HG03139 (cell line): ENCODE measurements around the gene CCDC9B.

Experiments
- ATAC-seq: cut with Tn5 transposase; IDR thresholded peaks from one replicate; pipeline ENCODE4 v1.9.1; 2021; ENCODE audit not compliant: unreplicated experiment

The CCDC9B gene

DNA sequence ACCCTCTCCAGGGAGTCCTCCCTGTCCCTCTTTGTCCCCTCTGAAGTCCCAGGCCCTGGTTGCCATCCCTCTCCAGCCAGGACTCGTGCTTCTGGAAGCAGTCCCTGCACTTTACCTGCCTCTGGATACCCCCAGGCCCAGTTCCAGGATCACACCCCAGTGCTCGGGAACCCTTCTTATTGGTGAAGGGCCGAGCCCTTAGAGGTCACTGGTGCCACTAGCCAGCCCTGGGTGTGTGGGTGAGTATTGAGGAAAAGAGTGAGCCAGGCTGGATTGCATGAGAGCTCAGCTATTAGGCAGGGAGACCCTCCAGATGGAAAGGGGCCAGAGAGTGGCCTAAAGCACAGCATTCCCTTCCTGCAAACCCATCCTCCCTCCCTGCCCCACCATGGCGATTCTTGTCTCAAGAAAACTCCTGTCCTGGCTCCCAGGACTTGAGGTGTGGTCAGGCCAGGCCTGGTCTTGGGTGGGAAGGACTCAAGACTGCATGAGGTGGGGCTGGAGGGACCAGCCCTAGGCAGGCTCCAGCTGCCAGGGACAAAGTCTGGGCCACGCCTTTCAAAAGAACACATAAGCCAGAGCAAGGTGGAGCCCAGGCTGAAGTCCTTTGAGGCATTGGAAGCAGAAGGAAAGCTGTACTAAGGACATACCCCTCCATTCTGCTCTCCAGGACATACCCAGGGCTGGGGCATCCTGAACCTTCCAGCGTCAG is 5.3 kb upstream of the CCDC9B start:
- no peak for ATAC-seq

DNA sequence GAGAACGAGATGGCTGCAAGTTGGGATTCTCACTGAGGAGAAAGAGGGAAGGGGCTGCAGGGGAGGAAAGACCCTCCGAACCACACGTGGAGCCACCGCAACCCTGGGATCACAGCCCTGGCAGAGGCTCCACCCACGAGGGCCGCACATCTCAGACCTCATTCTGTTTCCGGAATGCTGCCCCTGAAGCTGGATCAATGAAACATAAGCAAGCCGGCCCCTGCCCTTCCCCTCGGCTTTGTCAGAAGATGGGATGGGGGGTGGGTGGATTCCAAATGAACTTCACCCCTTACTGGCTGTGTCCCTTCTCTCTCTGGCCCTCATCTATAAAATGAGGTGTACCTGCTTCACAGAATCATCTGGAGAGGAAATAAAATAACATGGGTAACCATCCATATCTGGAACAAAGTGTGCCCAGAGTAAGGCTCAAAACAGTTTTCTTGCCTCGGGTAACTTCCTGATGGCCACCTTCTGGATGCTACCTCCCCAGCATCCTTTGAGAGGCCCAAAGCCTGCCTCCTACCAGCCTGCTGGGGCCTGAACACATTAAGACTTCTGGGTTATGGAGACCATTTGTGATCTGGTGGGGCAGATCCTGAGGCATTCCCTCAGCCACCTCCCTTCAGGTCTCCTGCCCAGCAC is 4.6 kb upstream of the CCDC9B start:
- ATAC-seq, result no peak

DNA sequence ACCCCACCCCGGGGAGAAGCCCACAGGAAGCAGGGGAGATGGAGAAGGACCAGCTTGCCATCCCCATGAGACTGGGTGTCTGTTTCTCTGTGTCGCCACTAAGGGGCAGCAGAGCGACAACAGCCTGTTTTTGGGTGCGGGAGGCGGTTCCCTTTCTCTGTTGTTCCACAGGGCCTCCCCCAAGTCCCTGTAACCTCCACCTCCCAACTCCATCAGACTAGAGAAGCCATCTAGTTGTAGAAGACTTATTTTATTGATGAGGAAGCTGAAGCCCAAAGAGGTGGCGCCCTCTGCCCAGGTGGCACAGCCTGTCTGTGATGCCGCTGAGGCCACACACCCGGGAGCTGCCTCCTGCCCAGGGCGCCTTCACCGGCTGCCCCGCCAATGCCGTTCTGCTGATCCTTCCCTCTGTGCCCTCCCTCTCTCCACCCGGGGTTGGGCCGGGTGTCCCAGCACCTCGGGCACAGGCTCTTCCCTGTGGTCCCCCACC is 3.9 kb upstream of the CCDC9B start:
- no peak for ATAC-seq

DNA sequence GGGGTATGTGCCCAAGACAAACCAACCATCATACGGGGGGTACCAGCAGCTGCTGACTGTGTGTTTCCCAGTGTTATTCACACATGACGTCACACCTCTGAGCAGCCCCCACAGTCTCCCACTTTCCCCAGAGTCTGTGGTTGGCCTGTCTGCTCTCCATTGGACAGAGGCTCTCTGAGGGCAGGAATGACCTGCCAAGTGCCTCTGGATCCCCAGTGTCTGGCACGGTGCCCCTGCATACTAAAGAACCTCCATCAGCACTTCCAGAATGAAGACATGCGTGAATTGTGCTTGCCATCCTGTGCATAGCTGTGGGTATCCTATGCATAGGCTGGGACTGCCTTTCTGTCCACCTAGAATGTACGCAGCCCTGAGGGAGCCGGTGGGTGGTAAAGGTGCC is 3.5 kb upstream of the CCDC9B start:
- no peak for ATAC-seq

DNA sequence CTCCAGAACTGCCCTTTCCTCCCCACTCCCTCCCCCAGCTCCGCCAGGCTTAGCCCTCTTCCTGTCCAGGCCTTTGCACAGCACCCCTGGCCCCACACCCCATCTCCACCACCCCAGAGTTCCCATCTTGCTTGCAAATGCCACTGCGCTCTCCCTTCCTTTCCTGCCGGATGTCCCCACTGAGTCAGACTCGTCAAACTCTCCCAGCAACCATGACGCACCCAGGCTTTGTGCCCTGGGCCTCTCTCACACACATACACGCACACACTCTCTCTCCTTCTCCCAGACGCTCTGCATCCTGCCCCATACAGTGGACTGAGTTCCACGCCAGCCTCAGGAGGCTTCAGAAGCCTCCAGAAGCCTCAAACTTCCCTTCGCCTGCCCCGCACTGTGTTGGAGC is 2.8 kb upstream of the CCDC9B start:
- ATAC-seq, result no peak

DNA sequence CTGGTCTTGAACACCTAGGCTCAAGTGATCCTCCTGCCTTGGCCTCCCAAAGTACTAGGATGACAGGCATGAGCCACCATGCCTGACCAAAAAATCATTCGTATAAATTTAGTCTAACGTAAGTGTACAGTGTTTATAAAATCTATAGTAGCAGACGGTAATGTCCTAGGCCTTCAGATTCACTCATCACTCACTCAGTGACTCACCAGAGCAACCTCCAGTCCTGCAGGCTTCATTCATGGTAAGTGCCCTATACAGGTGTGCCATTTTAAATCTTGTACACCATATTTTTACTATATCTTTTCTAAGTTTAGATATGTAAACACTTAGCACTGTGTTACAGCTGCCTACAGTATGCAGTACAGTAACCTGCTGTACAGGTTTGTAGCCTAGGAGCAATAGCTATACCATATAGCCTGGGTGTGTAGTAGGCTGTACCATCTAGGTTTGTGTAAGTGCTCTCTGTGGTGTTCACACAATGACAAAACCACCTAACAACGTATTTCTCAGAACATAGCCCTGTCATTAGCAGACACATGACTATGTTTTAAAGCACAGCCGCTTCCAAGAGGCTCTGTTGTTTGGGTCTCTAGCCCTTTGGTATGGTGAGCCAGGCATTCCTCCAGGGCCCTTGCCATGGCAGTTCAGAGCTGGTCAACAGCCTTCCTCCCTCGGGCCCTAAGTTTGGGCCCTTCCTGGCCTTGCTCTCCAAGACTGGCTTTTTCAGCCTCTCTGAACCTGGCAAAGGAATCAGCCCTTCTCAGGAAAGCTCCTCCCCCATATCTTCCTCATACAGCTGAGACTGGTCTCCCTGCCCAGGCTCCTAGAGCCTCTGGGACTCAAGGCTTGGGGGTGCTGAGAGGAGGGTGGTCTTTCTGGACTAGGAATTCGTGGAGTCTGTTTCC is 1.9 kb upstream of the CCDC9B start:
- no peak for ATAC-seq

DNA sequence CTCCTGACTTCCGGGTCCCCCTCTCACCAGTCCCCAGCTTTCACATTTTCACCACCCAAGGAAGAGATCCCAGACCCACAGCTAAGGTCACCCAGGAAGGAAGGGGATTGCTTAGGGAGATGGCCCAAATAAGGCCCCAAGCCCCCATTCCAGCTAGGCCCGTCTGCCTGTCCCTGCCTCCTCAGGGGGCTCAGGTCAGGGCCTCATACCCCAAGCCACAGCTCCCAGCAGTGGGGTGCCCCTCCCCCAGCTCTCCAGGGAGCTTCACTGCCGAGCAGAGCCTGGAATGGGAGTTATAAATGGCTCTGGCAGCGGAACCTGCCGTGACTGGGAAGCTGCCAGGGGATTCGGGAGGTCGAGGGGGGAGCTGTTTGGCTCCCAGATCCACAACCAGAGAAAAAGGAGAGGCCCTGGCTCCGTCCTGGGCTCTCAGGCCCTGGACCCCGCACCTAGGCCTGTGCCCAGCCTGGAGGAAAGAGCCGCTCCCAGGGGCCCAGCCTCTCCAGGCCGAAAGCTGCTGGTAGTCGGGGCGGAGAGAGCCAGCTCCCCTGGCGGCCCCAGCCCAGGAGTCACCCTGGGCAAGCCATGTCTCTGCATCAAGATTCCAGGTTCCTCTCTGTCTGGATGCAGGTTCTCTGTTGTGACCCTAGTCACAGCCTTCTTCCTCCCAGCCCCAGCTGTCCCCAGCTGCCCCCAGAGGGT is 550 bp downstream of the CCDC9B start:
- ATAC-seq, result no peak

DNA sequence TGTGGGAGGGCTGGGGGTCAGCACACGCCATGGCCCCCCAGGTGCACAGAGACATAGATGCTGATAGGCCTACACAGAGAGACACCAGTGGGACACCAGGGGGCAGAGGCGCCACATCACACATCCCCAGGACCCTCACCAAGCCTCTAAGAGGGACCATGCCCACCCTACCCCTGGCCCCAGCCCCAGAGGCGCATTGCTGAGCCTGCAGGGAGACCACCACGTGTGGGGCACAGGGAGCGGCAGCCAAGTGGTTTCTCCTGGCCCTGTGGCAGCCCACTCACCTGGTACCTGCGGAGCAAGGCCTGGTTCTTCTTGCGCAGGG is 1.2 kb downstream of the CCDC9B start:
- ATAC-seq, result no peak

DNA sequence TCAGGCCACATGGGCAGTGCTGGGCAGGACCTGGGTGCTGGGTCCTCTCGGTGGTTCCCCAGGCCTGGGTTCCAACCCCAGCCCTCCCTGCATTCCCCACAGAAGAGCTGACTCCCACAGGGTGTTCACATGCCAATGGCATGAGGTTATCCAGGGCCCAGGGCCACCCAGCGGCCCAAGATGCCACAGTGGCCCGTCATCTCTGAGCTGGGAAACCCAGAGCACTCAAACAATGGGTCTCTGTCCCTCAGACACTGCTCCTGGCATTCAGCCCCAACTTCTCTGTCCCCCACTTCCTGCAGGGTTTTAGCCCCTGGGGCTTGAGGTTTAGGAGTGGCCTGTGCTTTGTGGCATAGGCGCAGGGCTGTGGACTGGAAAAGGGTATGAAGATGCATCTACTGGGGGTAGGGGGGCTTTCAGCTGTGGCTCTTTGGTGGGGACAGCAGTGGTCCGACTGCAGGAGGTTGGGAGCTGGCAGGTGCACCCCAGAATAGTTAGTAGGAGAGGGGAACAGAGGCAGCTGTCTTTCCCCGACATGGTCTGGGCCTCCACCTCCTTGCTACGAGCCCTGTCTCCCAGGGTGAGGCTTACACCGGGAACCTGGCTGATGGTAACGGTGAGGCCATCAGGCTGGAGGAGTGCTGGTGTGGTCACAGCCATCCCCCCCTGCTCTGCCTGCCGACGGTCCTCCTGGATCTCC is 1.7 kb downstream of the CCDC9B start:
- ATAC-seq, result no peak

DNA sequence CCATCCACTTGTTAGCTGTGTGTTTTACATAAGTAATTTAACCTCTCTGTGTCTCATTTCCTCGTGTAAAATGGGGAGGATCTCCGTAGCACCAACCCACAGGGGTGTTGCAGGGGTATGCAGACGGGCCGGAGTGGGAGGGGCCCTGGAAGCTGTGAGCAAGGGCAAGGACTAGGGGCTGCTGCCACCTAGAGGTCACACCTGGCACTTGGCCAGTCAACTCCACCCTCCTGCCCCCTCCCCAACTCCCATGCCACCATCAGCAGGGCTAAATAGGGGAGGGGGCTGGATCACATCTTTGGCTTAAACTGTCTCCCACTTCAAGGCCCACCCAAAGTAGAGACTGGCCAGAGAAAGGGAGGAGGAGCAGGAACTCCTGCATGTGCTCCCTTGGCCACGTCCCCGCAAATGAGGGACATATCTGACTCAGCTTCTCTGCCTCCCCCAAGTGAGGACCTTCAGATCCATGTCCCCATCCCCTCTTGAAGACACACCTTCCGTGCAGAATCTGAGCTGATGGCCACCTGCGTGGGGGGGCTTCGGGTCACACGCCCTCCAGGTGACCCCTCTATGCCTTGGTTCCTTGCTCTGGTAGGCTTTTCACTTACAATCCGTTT is 2.6 kb downstream of the CCDC9B start:
- ATAC-seq, result no peak

DNA sequence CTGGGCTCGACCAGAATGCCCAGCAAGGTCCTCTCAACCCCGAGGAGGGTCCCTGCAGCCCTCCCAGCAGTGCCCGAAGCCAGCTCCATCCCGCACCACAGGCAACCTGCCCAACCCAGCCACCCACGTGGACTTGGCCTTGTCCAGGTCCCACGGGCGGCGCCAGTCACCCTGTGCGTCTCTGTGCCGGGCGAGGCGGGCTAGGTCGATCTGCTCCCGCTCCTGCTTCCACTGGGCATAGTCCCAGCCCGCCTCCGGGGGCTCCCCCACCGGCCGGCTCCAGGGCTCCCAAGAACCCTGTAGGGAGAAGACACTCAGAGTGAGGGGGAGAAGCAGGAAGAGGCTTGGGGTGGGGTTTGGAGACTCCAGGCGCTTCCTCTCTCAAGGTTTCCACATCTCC is 3.1 kb downstream of the CCDC9B start:
- no peak for ATAC-seq

DNA sequence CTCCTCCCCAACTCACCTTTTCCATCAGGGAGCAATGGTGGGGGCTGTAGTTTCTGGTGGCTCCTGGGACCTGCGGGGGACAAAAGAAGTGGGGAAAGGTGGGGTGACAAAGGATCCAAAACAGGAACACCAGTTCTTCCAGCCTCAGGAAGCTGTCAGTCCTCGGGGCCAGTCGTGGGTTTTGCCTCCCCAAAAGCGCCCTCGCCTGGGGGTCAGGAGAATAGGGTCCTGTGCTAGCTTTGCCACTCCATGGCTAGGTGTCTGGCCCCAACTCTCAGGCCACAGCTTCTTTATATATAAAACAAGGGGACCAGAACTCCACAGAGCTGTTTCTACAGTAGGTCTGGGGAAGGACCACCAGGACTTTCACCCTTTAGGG is 4.0 kb downstream of the CCDC9B start:
- ATAC-seq, result no peak

DNA sequence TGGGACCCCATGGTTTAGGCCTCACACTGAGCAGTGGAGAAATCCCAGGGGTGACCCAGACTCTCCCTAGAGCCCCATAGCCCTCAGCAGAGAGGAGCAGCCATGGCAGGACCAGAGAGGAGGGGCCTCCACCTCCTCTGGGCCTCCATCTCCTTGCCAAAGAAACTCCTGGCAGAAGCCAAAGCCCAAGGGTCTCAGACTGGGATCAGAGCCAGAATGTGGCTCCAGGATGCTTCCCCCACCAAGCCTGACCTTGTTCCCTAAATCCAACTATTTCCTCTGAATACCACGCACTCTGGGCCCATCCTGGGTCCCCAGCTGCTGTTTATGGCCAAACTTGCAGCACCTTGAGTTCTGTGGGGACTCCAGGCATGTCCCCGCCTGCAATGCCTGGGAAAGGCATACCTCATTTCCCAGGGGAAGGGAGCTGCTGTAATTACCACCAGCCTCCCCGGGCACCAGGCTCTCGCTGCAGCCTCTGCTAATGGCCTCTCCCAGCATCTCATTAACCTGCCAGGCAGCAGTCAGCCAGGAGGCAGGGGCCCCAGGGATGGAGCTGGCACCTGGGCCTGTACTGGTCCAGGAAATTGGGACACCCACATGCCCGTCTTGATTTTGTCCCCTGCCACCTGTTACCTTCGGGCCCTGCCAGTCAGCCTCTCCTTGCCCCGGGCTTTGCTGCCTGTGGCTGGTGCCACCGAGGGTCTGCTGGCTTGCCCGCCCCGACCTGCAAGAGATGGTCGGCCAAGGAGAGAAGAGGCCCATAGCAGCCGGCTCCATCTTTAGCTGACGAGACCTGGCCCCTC is 4.6 kb downstream of the CCDC9B start:
- ATAC-seq, result no peak

DNA sequence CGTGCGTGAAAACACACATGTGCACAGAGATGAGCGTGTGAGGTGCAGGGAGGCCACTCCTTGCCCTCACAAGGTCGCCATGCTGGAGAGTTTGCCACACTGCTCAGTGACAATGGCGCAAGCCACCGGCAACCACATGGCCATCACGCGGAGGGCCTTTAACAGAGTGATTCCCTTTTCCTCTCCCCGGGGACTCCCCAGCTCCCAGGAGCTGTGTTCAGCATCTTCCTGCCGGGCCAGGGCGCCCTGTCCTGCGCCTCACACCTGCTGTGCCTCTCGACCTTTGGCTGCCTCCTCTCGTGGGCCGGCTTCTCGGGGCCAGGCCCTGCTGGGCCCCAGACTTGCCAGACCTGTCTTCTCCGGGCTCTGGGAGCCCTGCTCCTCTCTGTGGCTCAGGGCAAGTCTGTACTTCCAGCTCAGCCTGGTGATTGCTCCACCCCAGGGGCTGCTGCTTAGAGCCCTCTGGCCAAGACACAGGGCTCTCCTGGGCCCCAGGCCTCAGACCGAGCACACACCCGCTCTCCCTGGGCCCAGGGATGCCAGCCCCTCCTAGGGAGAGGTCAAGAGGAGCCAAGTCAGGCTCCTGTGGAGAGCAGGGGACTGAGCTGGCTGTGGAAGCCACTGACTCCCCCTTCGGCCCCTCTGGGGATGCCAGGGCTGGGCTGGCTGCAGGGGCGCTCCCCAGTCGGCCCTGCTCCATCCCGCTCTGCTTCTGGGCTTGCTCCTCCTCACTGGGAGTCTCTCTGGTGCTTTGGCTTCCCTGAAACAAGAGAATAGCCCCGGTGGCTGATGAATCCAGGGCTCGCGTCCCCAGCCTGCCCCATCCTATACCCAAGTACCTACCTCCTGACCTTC is 5.6 kb downstream of the CCDC9B start:
- no peak for ATAC-seq

DNA sequence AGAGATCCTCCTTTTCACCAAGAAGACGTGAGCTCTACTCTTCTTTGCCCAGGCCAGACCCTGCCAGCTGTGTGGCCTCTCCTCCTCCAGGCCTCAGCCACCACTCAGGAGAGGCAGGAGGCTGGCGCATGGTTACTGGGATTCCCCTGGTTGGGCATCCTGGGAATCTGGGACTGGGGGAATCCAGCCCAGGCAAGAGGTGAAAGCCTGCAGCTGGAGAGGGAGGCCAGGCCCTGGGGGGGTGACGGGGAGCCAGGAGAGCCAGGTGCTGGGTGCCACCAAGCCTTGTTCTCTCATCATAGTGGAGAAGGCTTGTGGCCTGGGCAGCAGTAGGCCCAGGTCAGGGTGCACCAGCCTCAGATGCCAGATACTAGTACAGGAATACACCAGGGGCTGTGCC is 6.2 kb downstream of the CCDC9B start:
- ATAC-seq, result no peak

DNA sequence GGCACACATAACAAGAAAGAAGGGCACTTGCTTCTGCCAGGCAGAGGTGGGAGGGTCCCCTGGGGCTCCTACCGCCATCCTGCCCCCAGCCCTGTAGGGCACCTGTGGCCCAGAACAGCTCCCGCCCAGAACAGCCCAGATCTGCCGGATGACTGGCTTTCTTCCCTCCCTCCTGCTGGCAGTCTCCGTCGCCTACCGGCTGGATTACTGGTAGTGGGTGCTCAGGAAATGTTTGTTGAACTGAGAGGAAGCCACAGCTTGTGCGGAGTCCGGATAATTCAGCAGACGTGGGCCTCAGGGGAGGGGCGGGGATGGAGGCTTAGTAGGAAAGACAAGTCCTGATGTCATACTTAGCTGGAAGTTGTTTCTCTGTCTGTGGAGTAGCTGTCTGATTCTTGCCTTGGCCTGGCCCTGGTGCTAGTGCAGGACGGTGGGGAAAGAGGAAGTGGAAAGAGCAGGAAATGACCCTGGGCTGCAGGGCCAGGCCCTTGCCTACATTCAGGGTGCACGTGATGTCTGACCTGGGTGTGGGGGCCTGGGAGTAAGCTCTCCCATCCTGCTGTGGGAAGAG is 6.7 kb downstream of the CCDC9B start:
- ATAC-seq, result peak; percentile 53

DNA sequence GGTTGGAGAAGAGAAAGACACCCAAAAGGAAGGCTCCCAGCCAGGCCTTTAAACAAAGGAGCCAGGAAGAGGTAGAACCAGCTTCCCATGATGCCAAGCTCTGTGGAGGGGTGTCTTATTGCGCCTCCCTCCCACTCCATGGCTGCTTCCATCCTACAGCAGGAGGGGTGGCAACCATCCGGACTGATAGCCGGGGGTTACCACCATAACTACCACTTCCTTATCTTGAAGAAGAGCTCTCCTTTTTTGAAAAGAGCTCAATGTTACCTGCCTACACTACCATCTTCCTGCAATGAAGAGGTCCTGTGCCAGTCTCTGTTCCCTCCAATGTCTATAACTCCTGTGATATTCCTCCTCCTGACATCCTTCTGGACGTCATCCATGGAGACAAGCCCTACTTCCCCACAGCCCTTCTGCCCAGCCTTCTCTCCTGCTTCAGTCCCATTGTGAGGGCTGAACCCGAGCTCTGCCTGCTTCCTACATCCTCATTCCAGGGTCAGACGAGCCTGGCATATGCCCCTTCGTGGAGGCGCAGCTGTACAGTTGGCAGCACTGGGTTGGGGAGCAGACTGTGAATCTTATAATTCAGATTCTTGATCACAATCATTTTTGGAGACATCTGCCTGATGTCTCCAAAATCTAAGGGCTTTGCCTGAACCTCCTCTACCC is 8.5 kb downstream of the CCDC9B start:
- ATAC-seq, result no peak

DNA sequence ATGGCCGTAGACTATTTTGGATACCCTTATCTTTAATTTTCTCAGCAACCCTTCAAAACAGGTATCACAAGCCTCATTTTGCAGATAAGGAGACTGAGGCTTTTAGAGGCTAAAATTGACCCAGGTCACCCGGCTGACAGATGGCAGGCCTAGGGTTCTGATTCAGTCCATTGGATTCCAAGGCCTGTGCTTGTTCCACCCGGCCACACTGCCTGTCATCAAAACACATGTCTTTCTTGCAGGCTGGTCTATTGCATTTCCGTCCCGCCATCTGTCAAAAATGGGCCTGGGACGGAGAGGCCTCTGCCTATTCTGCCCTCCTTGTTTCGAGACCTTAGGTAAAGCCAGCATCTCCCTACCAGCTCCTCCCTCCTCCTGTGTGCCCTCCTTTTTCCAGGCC is 9.1 kb downstream of the CCDC9B start:
- ATAC-seq, result no peak
